Epithelial cell of esophagus (primary cell): ENCODE measurements around the gene SF1.

ENCODE experiments used
- DNase-seq: peaks from one replicate; pipeline ENCODE4 v3.0.0; 2010; ENCODE audit warnings: low read depth
- H3K4me3 ChIP-seq: 2 replicates; pipeline ENCODE4 v1.5.1; 2011; ENCODE audit warnings: mild to moderate bottlenecking, low read length, control low read depth
- TF ChIP-seq, protein P1 (sequence below): IDR thresholded peaks from 2 replicates; pipeline ENCODE4 v1.5.1; 2011; ENCODE audit warnings: low read depth, mild to moderate bottlenecking, low read length, control low read depth, inconsistent platforms; ENCODE audit not compliant: insufficient read depth; ENCODE audit errors: missing control alignments

SF1 gene

DNA sequence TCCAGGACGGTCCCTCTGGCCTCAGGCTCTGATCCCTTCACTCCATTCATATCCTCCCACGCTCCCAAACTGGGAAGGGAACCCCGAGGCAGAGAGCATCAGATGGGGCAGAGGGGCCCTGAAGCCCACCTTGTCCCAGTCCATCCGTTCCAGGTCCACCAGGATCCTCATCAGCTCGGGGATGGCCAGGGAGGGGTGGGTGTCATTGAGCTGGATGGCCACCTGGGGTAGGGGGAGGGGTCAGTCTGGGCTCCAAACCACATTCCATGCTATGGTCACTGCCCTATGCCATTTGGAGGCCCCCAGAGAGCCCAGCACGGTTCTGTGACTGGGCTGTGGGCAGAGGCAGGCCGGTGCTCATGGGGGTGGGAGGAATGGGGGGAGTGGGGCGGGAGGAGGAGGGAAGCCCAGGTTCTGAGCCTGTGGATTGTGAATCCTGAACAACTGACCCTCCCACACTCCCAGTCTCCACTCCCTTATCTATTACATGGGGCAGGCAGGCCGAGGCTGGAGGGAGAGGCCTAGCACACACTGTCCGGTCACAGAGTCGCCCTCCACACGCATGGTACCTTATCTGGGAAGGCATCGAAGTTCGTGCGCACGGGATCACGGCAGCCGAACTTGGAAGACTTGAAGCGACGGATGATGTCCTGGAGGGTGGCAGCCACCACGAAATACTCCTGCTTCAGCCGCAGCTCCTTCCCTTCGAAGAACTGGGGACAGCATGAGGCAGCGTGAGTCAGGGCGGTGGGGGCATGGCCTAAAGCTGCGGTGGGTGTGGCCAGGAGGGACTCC is 24.0 kb downstream of the SF1 start:
- TF ChIP-seq, protein P1, sequence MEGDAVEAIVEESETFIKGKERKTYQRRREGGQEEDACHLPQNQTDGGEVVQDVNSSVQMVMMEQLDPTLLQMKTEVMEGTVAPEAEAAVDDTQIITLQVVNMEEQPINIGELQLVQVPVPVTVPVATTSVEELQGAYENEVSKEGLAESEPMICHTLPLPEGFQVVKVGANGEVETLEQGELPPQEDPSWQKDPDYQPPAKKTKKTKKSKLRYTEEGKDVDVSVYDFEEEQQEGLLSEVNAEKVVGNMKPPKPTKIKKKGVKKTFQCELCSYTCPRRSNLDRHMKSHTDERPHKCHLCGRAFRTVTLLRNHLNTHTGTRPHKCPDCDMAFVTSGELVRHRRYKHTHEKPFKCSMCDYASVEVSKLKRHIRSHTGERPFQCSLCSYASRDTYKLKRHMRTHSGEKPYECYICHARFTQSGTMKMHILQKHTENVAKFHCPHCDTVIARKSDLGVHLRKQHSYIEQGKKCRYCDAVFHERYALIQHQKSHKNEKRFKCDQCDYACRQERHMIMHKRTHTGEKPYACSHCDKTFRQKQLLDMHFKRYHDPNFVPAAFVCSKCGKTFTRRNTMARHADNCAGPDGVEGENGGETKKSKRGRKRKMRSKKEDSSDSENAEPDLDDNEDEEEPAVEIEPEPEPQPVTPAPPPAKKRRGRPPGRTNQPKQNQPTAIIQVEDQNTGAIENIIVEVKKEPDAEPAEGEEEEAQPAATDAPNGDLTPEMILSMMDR = no peak
- no peak for DNase-seq
- H3K4me3 ChIP-seq = no peak overlapping the region

DNA sequence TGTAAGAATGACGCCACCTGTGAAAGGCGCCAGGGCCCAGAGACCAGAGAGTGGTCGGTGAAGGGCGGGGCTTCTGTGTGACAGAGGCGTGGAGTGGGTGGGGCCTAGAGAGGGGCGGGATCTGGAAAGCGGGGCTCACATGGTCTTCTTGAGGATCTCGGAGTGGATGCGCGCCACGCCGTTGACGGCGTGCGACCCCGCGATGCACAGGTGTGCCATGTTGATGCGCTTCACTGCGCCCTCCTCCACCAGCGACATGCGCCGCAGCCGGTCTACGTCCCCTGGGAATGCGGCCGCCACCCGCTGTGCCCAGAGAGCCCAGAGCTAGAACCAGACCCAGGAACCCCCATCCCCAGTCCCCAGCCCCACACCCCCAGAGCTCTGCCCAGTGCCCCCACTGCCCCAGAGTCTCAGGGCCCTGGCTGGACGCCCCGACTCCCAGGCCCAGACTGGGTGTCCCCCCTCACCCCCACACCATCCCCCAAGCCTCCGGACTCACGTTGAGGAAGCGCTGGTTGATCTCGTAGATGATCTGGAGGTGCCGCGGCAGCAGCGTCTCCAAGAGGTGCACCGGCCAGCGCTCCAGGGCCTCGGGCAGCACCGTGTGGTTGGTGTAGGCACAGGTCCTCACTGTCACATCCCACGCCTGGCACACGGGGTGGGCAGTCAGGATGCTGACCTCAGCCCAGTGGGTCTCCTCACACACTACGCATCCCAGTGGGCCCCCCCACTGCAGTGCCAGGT is 24.8 kb downstream of the SF1 start:
- no peak for DNase-seq

GRCh38 chr11:64753019-64753379 is 25.3 kb downstream of the SF1 start:
- no peak for DNase-seq
- no peak overlapping the region for H3K4me3 ChIP-seq
- TF ChIP-seq, protein P1 = no peak

More for the DNA sequence above, 24.8 kb downstream of the SF1 start:
- TF ChIP-seq, protein P1 = no peak
- no peak overlapping the region for H3K4me3 ChIP-seq

- no peak for DNase-seq
- TF ChIP-seq, protein P1 = no peak
- no peak overlapping the region for H3K4me3 ChIP-seq
Observed at GRCh38 chr11:64752175-64752970, 26.0 kb downstream of the SF1 start.

DNA sequence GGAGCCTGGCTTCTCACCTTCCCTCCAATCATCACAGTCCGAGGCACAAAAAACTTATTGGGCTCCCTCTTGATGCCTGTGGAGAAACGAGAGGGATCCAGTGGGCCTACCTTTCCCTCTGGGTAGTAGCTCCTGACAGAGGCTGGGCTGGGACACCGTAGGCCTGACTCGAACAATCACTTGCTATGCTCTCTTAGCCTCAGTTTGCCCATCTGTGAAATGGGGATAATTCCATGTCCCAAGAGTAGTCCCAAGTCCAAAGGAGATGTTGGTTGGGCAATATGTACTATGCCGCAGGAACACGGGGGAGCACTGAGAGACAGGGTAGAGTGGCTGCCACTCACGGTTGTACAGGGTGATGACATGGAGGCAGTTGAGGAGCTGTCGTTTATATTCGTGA is 26.8 kb downstream of the SF1 start:
- TF ChIP-seq, protein P1 = no peak
- no peak overlapping the region for H3K4me3 ChIP-seq
- DNase-seq = no peak

DNA sequence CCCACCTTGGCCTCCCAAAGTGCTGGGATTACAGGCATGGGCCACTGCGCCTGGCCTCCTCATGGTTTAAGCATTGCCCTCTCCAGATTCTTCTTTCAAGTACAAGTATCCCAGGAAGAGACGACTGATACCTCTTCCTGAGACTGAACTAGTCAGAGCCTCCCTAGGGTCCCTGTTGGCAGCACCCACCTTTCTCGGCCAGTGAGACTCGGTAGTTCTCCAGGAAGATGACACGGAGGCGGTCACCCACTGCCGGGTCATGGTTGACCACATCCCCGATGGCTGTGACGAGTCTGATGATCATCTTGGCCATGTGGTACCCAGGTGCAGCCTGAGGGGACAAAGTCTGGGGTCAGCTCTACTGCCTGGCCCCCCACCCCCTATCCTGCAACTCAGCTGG is 27.2 kb downstream of the SF1 start:
- H3K4me3 ChIP-seq = no peak overlapping the region
- TF ChIP-seq, protein P1 = no peak
- DNase-seq = no peak
